ENCODE measurements around the gene SCNM1. TPM values are rescaled to one million over a fixed set of nuclear protein-coding genes. Genes with fewer than 3 reads are reported as not detected.

SCNM1 gene
- total and polyA plus RNA-seq, 12 donors, result 12.9 to 57.6 (median 18.8) TPM

DNA sequence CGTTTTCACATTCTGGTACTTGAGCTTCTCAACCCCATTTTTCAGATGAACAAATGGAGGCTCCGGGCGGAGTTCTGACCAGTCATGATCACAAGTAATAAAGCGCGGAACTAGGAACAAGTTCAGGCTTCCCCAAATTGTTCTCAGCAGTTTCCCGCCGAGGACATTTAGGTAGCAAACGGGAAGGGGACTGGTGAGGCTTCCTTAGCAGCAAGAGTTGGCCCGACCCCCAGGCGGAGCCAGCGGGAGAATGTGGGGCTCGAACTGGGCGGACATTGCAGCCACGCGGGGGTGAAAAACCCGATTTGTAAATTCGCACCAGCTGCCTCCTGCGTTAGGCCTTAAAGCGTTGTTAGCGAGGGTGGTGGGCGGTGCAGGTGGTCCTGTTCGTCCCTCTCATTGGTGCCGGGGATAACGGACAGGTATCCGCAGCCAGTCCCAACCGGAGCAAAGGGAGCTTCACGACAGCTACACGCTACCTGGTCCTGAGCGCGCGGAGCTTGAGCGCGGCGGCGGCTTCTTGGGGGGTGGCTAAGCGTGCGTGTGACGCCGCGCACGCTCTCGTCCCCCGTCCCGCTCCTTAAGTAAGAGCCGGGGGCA, 34.9 kb upstream of the SCNM1 start:
- ATAC-seq (peak; percentile 69 to 92 (median 90)), DNase-seq (peak; percentile 76 to 85)
- TF ChIP-seq, protein P1, sequence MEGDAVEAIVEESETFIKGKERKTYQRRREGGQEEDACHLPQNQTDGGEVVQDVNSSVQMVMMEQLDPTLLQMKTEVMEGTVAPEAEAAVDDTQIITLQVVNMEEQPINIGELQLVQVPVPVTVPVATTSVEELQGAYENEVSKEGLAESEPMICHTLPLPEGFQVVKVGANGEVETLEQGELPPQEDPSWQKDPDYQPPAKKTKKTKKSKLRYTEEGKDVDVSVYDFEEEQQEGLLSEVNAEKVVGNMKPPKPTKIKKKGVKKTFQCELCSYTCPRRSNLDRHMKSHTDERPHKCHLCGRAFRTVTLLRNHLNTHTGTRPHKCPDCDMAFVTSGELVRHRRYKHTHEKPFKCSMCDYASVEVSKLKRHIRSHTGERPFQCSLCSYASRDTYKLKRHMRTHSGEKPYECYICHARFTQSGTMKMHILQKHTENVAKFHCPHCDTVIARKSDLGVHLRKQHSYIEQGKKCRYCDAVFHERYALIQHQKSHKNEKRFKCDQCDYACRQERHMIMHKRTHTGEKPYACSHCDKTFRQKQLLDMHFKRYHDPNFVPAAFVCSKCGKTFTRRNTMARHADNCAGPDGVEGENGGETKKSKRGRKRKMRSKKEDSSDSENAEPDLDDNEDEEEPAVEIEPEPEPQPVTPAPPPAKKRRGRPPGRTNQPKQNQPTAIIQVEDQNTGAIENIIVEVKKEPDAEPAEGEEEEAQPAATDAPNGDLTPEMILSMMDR (IDR thresholded peaks at IDR 0.05), result peak in 5 of 9 donors; percentile 9 to 30 (median 15)
- Histone ChIP-seq H3K4me1 (peaks cover 0 to 29% (median 15%) of the 10 kb centered on the region in 9 donors), H3K27me3 (no peaks in the 10 kb centered on the region), H3K36me3 (peaks cover 0 to 43% (median 12%) of the 10 kb centered on the region in 9 donors), H3K9me3 (no peaks in the 10 kb centered on the region), H3K4me3 (peak overlapping the region in 9 of 10 donors; percentile 10 to 52 (median 41)), H3K27ac (peak overlapping the region in 9 of 10 donors; percentile 16 to 72 (median 56))
- intact Hi-C loops (cut with DNase I), result no loop called here
- WGBS, 2 donors, result 22 to 27% methylated on average over 45 of the region's 45 CpGs

DNA sequence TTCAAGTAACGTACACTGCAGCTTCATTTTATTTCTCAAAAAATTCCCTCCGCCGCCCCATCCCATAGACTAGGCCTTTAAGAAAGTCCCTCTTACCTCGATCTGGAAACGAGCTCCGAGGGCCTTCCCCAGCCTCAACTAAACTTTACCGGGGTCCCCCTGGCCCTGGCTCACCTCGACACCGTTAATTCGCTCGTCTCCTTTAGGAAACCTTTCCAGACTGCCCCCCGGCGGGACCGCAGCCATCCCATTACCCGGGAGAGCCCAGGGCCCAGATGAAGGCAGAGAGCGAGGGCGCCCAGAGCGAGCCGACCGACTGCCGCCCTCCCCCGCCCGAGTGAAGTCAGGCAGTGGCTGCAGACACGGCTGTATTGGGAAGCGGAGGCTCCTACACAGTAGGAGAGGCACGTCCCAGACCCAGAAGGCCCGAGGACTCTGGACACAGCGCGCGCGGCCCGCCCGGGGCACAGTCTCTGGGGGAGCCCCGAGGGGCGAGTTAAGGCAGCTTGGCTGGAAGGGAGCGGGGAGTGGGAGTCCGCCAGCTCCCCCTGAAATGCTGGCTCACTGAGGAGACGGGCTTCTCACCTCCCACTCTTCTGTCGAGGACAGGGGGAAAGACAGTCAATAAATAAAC, 34.1 kb upstream of the SCNM1 start:
- no peaks in the 10 kb centered on the region for H3K9me3 ChIP-seq
- peak overlapping the region in 9 of 10 donors; percentile 10 to 52 (median 41) for H3K4me3 ChIP-seq
- ATAC-seq (peak; percentile 22 to 58 (median 47)), DNase-seq (peak in 1 of 2 donors; percentile 36)
- peaks cover 0 to 49% (median 19%) of the 10 kb centered on the region in 9 donors for H3K36me3 ChIP-seq
- peaks cover 0 to 34% (median 15%) of the 10 kb centered on the region in 9 donors for H3K4me1 ChIP-seq
- no peaks in the 10 kb centered on the region for H3K27me3 ChIP-seq
- peak overlapping the region in 8 of 10 donors; percentile 47 to 72 (median 58) for H3K27ac ChIP-seq
- TF ChIP-seq, protein P1 (IDR thresholded peaks at IDR 0.05), result no peak
- WGBS, 2 donors, result 52 to 54% methylated on average over 39 of the region's 39 CpGs
- intact Hi-C loops (cut with DNase I), result no loop called here

DNA sequence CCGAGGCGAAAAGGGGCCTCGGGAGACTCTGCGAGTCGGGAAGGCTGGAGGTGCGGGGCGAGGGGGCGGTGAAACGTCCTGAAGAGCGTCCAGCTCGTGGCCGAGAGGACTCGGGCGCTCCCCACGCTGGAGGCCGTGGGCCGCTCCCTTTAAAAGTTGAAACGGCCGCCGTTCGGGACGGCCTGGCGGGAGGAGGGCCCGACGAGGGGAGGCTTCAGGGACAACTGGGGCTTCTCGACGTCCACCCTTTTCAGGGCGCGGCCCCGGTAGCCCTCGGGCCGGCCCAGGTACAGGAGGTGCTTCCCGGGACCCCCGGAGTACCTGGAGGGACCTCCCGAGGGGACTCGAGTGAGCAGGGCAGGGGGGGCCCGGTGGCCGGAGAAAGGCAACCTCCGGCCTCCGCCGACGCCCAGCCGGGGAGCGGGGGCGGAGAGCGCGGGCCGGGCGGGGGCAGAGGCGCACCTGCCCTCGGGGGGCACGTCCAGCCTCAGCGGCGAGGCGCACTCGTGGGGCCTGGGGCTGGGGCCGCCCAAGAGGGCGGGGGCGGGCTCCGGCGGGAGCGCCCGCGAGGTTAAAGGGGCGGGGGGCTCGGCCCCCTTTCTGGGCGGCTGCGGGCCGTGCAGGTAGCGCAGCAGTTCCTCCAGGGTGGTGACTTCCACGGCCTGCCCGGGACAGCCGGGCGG, 33.5 kb upstream of the SCNM1 start:
- ATAC-seq (peak in 2 of 8 donors; percentile 5 to 27), DNase-seq (no peak)
- Histone ChIP-seq H3K36me3 (peaks cover 0 to 56% (median 21%) of the 10 kb centered on the region in 9 donors), H3K9me3 (no peaks in the 10 kb centered on the region), H3K27me3 (no peaks in the 10 kb centered on the region), H3K4me3 (peak overlapping the region in 7 of 10 donors; percentile 10 to 52 (median 44)), H3K27ac (peak overlapping the region in 7 of 10 donors; percentile 47 to 72 (median 61)), H3K4me1 (peaks cover 0 to 37% (median 15%) of the 10 kb centered on the region in 9 donors)
- intact Hi-C loops (cut with DNase I), result no loop called here
- WGBS, 2 donors, result 61 to 76% methylated on average over 61 to 74 of the region's 74 CpGs
- TF ChIP-seq, protein P1 (IDR thresholded peaks at IDR 0.05), result no peak
